Endothelial cell of umbilical vein (primary cell): ENCODE measurements around the gene ZBBX. TPM values are rescaled to one million over a fixed set of nuclear protein-coding genes. Genes with fewer than 3 reads are reported as not detected.

Source experiments
- BruUV-seq: library from RNA; stranded (reverse); fragments of 400-500 nt; replicated peaks from 2 replicates; lab custom pipeline; 2021; lab: Mats Ljungman, UMichigan
- CTCF ChIA-PET: fragments of 300-600, 350-600 bp; sonication (Branson Sonifier 250); formaldehyde crosslinking; loops from one replicate; lab custom pipeline; 2021; ENCODE audit warnings: antibody characterized with exemption, inconsistent platforms; lab: Charles Lee
- POLR2A ChIA-PET: fragments of 300-600, 350-600 bp; sonication (Branson Sonifier 250); formaldehyde crosslinking; loops from one replicate; lab custom pipeline; 2021; ENCODE audit warnings: antibody characterized with exemption, inconsistent platforms; lab: Charles Lee
- DNase-seq: peaks from one replicate; pipeline ENCODE4 v3.0.0-alpha.2; 2011; ENCODE audit warnings: low read depth, low spot score
- FAIRE-seq: peaks from 2 replicates; lab custom pipeline; 2011; peaks lifted over from hg19 to GRCh38; lab: Jason Lieb, UNC
- H2AFZ ChIP-seq: 2 replicates; pipeline ENCODE4 v1.6.0; 2012; ENCODE audit warnings: low read depth, low read length, control low read depth, inconsistent platforms
- H3K27ac ChIP-seq: 2 replicates; pipeline ENCODE4 v1.5.1; 2011; ENCODE audit warnings: low read depth, mild to moderate bottlenecking, control low read depth, low read length, moderate library complexity; ENCODE audit not compliant: insufficient read depth
- H3K27me3 ChIP-seq, 2 experiments: 2 replicates each; pipeline versions ENCODE4 v1.6.0 to v1.6.1; 2011; ENCODE audit warnings: low read length in 2 of 2, mixed read lengths in 1 of 2; ENCODE audit not compliant: control insufficient read depth in 2 of 2, insufficient read depth in 2 of 2
- H3K36me3 ChIP-seq, 2 experiments: 2 replicates in 1 of 2; 3 replicates in 1 of 2; pipeline ENCODE4 v1.5.1; 2011; ENCODE audit warnings: low read length in 2 of 2, mild to moderate bottlenecking in 1 of 2, moderate library complexity in 1 of 2; ENCODE audit not compliant: control insufficient read depth in 2 of 2, insufficient read depth in 2 of 2; ENCODE audit errors: extremely low read depth in 1 of 2
- H3K4me1 ChIP-seq: 3 replicates; pipeline ENCODE4 v1.5.1; 2011; ENCODE audit warnings: mild to moderate bottlenecking, low read length; ENCODE audit not compliant: control insufficient read depth, insufficient read depth; ENCODE audit errors: extremely low read depth
- H3K4me2 ChIP-seq: 2 replicates; pipeline ENCODE4 v1.6.1; 2011; ENCODE audit warnings: low read length, control low read depth, mixed read lengths; ENCODE audit not compliant: insufficient read depth
- H3K4me3 ChIP-seq, 3 experiments: fragments of 200-600 bp in 1 of 3; sonication (generic), shearing (Covaris generic) in 1 of 3; replicated peaks in 1 of 3; 2 replicates each; pipeline ENCODE4 v1.5.1; 2011 to 2016; ENCODE audit warnings: control low read depth in 3 of 3, low read length in 3 of 3, mild to moderate bottlenecking in 2 of 3, inconsistent platforms in 1 of 3, low read depth in 1 of 3, moderate library complexity in 1 of 3; ENCODE audit not compliant: insufficient read depth in 1 of 3
- H3K79me2 ChIP-seq: 2 replicates; pipeline ENCODE4 v1.6.0; 2012; ENCODE audit warnings: low read length, inconsistent platforms; ENCODE audit not compliant: control insufficient read depth, insufficient read depth
- H3K9ac ChIP-seq: replicated peaks from 2 replicates; pipeline ENCODE3; 2011; ENCODE audit warnings: low read length, control low read depth; ENCODE audit not compliant: insufficient read depth; ENCODE audit errors: extremely low read depth
- H3K9me1 ChIP-seq: replicated peaks from 3 replicates; pipeline ENCODE4 v1.6.0; 2011; ENCODE audit warnings: mild to moderate bottlenecking, low read length; ENCODE audit not compliant: control insufficient read depth, insufficient read depth; ENCODE audit errors: extremely low read depth
- H3K9me3 ChIP-seq: replicated peaks from 2 replicates; pipeline ENCODE4 v1.5.1; 2012; ENCODE audit warnings: low read length, inconsistent platforms; ENCODE audit not compliant: control insufficient read depth, insufficient read depth
- H4K20me1 ChIP-seq: replicated peaks from 2 replicates; pipeline ENCODE3; 2011; ENCODE audit warnings: mild to moderate bottlenecking, low read length; ENCODE audit not compliant: control insufficient read depth, insufficient read depth; ENCODE audit errors: extremely low read depth
- EZH2 ChIP-seq: IDR thresholded peaks from 2 replicates; pipeline ENCODE4 v1.6.1; 2012; ENCODE audit warnings: borderline replicate concordance, low read depth, mild to moderate bottlenecking, moderate library complexity, low read length, inconsistent platforms; ENCODE audit not compliant: severe bottlenecking
- FOS ChIP-seq: IDR thresholded peaks from 2 replicates; pipeline ENCODE4 v1.6.1; 2011; ENCODE audit warnings: mild to moderate bottlenecking, low read length, moderate library complexity, borderline replicate concordance; ENCODE audit not compliant: insufficient read depth
- GATA2 ChIP-seq: IDR thresholded peaks from 2 replicates; pipeline ENCODE4 v1.7.0; 2011; ENCODE audit warnings: low read depth, mild to moderate bottlenecking, moderate library complexity, mixed read lengths, low read length; ENCODE audit not compliant: insufficient read length, insufficient read depth
- JUN ChIP-seq: IDR thresholded peaks from 2 replicates; pipeline ENCODE4 v1.6.1; 2011; ENCODE audit warnings: borderline replicate concordance, low read depth; ENCODE audit not compliant: insufficient read length, insufficient read depth
- MYC ChIP-seq: IDR thresholded peaks from one replicate; pipeline ENCODE4 v1.6.1; 2011; ENCODE audit warnings: mild to moderate bottlenecking, low read depth, low read length
- POLR2A ChIP-seq: IDR thresholded peaks from 2 replicates; pipeline ENCODE4 v1.6.1; 2012; ENCODE audit warnings: low read depth, mild to moderate bottlenecking, control low read depth, low read length
- POLR2AphosphoS5 ChIP-seq: IDR thresholded peaks from 2 replicates; pipeline ENCODE4 v1.6.1; 2012; ENCODE audit warnings: low read depth, mild to moderate bottlenecking, control low read depth, low read length, moderate library complexity; ENCODE audit not compliant: insufficient read depth
- dilution Hi-C: fragments of 300-500 bp; cut with MboI; formaldehyde crosslinking; loops from one replicate; pipeline ENCODE4 v1.15.0; 2019; ENCODE audit warnings: low sequenced_read_pairs; ENCODE audit not compliant: extremely low pct_ligation_motif_present
- intact Hi-C: fragments of 100-400 bp; cut with micrococcal nuclease; formaldehyde crosslinking; loops from one replicate; pipeline ENCODE4 v1.10.0; 2022
- polyA plus RNA-seq, 4 experiments: library from polyadenylated mRNA; depleted of rRNA in 3 of 4; stranded (reverse) in 3 of 4; unstranded in 1 of 4; fragments of >200 nt; gene quantifications; 2 replicates each; pipeline versions ENCODE4 v1.2.1 to v1.2.3, GENCODE V29; 2011 to 2012; ENCODE audit warnings: missing spikeins in 1 of 4
- total RNA-seq: library from RNA; stranded (reverse); gene quantifications from 2 replicates; pipeline ENCODE4 v1.2.3, GENCODE V29; 2021
- TF ChIP-seq, protein P1 (sequence below), 2 donors: IDR thresholded peaks; 1 replicate in 1 of 2; 2 replicates in 1 of 2; pipeline ENCODE4 v1.5.1; 2011; ENCODE audit warnings: low read length in 2 of 2, mild to moderate bottlenecking in 2 of 2, moderate library complexity in 2 of 2, control low read depth in 1 of 2, inconsistent platforms in 1 of 2, low read depth in 1 of 2; ENCODE audit not compliant: insufficient read depth in 1 of 2; ENCODE audit errors: extremely low read depth in 1 of 2
- TF ChIP-seq, protein P2 (sequence below): IDR thresholded peaks from 2 replicates; pipeline ENCODE4 v1.6.1; 2011; ENCODE audit not compliant: insufficient read depth, insufficient read length

Gene ZBBX
- total and polyA plus RNA-seq, 2 donors (not counting 3 experiments of a cell fraction or from before 2014, with no cell fraction given), result not detected

DNA sequence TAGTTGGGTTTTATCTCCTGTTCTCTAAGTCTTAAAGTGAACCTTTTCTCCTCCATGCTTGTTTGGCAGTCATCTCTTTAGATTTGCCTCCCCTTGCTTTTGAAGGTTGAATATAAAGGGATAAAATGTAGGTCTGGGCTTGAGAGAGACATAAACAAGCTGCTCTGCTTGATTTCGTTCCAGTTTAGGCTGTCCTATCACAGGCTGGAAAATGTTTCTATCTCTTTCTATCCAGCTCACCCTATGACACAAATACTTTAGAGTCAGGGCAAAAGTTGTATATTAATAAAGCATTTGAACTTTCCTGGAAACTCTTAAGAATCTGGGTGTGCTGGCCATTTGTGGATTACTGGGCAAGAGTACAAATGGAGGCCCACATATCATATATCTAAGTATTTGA is 29.5 kb upstream of the ZBBX start:
- FAIRE-seq (no peak), DNase-seq (no peak)
- no peak overlapping the region for H3K4me3 ChIP-seq
- H2AFZ ChIP-seq, result no peak overlapping the region
- no peaks in the 10 kb centered on the region for H3K27me3 ChIP-seq
- H3K9ac ChIP-seq, result no peak overlapping the region
- no peak overlapping the region for H3K4me2 ChIP-seq
- BruUV-seq, result no TSS peak
- dilution Hi-C loops, result no loop called here
- no peaks in the 10 kb centered on the region for H3K36me3 ChIP-seq
- H3K79me2 ChIP-seq, result no peaks in the 10 kb centered on the region
- no peaks in the 10 kb centered on the region for H3K9me1 ChIP-seq
- ChIA-PET CTCF (interaction anchor here (2.1 kb wide), 1 partner anchor 472 kb away, joined by 6 read pairs; no protein-coding TSS in a partner anchor), POLR2A (no interaction called here)
- no peaks in the 10 kb centered on the region for H4K20me1 ChIP-seq
- no peaks in the 10 kb centered on the region for H3K4me1 ChIP-seq
- TF ChIP-seq EZH2 (no peak), POLR2A (no peak), JUN (no peak), FOS (no peak), POLR2AphosphoS5 (no peak), MYC (no peak), GATA2 (no peak)
- TF ChIP-seq, protein P1, sequence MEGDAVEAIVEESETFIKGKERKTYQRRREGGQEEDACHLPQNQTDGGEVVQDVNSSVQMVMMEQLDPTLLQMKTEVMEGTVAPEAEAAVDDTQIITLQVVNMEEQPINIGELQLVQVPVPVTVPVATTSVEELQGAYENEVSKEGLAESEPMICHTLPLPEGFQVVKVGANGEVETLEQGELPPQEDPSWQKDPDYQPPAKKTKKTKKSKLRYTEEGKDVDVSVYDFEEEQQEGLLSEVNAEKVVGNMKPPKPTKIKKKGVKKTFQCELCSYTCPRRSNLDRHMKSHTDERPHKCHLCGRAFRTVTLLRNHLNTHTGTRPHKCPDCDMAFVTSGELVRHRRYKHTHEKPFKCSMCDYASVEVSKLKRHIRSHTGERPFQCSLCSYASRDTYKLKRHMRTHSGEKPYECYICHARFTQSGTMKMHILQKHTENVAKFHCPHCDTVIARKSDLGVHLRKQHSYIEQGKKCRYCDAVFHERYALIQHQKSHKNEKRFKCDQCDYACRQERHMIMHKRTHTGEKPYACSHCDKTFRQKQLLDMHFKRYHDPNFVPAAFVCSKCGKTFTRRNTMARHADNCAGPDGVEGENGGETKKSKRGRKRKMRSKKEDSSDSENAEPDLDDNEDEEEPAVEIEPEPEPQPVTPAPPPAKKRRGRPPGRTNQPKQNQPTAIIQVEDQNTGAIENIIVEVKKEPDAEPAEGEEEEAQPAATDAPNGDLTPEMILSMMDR (IDR thresholded peaks at IDR 0.05; ENCODE audit: extremely low read depth in 1 of 2, insufficient read depth in 1 of 2, low read depth in 1 of 2, low read length in 2 of 2), result no peak
- TF ChIP-seq, protein P2, sequence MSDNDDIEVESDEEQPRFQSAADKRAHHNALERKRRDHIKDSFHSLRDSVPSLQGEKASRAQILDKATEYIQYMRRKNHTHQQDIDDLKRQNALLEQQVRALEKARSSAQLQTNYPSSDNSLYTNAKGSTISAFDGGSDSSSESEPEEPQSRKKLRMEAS, result no peak
- no peak overlapping the region for H3K27ac ChIP-seq
- H3K9me3 ChIP-seq, result no peaks in the 10 kb centered on the region
- intact Hi-C loops, result no loop called here
